Omental fat pad (tissue), 4 donors: ENCODE data around the gene ANKRD13A. TPM values are rescaled to one million over a fixed set of nuclear protein-coding genes. Genes with fewer than 3 reads are reported as not detected.
"Not testable (repeated sequence)": the region's sequence is repeated elsewhere in the genome, so short reads cannot be mapped to it uniquely, and the experiment has no call there.

Source experiments
- ATAC-seq: fragments of 150-250 bp; one replicate; pipeline ENCODE4 v1.9.1; 2016; ENCODE audit warnings: mild to moderate bottlenecking, moderate library complexity; ENCODE audit not compliant: low FRiP score
- DNase-seq: peaks from one replicate; pipeline ENCODE4 v3.0.0-alpha.2; 2019; ENCODE audit warnings: low spot score
- total RNA-seq, 4 donors: library from RNA; depleted of rRNA; stranded (reverse); fragments of >200 nt; gene quantifications; one replicate each; pipeline ENCODE4 v1.1.0, GENCODE V29; 2016
- TF ChIP-seq, protein P1 (sequence below), 3 donors: fragments of 450-650 bp; IDR thresholded peaks; one replicate each; pipeline ENCODE4 v1.5.1; 2016 to 2017; ENCODE audit warnings: antibody characterized with exemption in 3 of 3, mild to moderate bottlenecking in 3 of 3, moderate library complexity in 2 of 3

Gene ANKRD13A
- total RNA-seq, 4 donors from 2014 or later: 33.6 to 93.3 (median 43.2) TPM

DNA sequence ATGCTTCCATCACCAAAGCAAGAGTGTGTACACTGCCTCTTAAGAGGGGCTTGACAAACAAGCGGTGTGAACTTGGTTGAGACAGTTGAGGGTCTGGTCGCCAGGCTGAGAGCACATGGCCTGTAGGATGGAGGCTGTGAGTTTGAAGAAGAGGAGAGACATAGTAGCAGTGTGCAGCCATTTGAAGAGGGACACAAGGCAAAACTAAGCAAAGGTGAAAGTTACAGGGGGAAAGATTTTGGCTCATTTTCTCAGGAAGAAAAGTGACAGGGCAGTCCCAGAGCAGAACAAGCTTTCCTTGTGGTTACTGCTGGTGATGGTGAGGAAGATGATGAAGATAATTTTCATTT, 60.4 kb downstream of the ANKRD13A start:
- DNase-seq (no peak), ATAC-seq (no peak)
- TF ChIP-seq, protein P1, sequence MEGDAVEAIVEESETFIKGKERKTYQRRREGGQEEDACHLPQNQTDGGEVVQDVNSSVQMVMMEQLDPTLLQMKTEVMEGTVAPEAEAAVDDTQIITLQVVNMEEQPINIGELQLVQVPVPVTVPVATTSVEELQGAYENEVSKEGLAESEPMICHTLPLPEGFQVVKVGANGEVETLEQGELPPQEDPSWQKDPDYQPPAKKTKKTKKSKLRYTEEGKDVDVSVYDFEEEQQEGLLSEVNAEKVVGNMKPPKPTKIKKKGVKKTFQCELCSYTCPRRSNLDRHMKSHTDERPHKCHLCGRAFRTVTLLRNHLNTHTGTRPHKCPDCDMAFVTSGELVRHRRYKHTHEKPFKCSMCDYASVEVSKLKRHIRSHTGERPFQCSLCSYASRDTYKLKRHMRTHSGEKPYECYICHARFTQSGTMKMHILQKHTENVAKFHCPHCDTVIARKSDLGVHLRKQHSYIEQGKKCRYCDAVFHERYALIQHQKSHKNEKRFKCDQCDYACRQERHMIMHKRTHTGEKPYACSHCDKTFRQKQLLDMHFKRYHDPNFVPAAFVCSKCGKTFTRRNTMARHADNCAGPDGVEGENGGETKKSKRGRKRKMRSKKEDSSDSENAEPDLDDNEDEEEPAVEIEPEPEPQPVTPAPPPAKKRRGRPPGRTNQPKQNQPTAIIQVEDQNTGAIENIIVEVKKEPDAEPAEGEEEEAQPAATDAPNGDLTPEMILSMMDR (IDR thresholded peaks at IDR 0.05): no peak

DNA sequence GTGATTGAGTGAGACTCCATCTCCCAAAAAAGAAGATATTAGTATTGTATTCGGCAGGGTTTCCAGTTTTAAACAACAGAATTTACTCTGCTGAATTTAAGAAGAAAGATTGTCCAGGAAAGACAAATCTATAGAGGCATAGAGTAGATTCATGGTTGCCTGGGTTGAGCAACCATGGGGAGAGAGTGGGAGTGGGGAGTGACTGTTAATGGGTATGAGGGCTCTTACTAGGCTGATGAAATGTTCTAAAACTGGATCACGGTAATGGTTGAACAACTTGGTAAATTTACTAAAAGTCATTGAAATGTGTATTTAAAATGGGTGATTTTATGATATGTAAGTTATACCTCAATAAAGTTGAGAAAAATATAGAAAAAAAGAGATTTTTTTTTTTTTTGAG, 63.0 kb downstream of the ANKRD13A start:
- DNase-seq (no peak), ATAC-seq (no peak)
- TF ChIP-seq, protein P1 (IDR thresholded peaks at IDR 0.05): no peak

DNA sequence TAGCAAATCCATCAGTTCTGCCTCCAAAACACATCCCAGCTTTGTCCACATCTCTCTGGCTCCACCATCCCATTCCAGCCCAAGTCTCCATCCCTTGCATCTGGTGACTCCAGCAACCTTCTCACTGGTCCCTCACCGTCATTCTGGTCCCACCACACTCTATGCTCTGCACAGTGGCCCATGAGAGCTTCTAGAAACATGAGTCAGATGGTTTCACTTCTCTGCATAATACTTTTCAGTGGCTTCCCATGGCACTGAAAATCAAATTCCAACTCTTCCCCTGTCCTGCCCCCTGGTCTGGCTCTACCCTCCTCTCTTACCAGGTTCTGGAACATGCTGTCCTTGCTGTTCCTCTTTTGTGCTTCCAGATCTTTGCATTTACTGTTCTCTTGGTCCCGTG, 66.3 kb downstream of the ANKRD13A start:
- no peak for ATAC-seq
- TF ChIP-seq, protein P1 (IDR thresholded peaks at IDR 0.05): no peak
- DNase-seq: no peak

DNA sequence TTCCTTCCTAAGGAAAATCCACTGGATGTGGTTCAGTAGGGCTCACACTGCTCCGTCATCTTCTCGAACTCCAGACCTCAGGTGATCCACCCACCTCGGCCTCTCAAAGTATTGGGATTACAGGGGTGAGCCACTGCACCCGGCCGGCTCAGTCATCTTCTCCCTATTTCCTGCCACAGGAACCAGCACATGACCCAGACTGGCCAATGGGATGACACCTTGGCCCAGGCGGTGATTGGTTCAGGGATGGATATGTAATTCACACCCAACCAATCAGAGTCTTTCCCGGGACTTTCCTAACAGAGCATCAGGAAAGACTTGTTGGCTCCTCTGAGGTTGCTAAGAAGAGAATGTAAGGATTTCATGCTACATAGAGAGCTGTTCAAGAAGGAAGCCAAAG, 68.3 kb downstream of the ANKRD13A start:
- DNase-seq (no peak), ATAC-seq (no peak)
- TF ChIP-seq, protein P1 (IDR thresholded peaks at IDR 0.05): no peak

DNA sequence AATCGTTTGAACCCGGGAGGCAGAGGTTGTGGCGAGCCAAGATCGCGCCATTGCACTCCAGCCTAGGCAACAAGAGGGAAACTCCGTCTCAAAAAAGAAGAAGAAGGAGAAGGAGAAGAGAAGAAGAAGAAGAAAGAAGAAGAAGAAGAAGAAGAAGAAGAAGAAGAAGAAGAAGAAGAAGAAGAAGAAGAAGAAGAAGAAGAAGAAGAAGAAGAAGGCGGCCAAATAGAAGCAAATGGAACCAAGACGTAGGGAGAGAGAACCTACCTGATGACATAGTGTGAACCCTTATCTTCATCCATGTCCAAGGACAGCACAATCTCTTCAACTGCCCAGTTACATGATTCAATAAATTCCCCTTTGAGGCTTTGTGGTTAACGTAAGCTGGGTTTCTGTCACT, 68.9 kb downstream of the ANKRD13A start:
- not testable (repeated sequence) for DNase-seq, ATAC-seq

DNA sequence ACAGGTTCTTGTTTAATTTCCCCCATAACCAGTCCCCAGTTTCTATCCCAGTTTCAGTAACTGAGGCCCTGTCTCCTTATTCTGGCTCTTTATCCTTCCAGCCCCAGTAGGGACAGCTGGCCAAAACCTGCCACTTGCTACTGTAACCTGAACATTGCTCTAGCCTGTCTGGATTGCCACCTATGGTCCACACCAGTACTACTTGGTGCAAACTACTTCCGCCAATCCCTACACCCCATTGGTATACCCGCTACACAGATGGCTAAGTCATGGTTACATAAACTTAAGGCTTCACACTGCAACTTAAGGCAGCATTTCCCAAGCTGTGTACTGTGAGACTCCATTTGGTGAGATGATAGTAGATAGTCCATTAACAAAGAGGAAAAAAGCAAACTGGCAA, 69.4 kb downstream of the ANKRD13A start:
- TF ChIP-seq, protein P1 (IDR thresholded peaks at IDR 0.05): no peak
- ATAC-seq: no peak
- DNase-seq: no peak

DNA sequence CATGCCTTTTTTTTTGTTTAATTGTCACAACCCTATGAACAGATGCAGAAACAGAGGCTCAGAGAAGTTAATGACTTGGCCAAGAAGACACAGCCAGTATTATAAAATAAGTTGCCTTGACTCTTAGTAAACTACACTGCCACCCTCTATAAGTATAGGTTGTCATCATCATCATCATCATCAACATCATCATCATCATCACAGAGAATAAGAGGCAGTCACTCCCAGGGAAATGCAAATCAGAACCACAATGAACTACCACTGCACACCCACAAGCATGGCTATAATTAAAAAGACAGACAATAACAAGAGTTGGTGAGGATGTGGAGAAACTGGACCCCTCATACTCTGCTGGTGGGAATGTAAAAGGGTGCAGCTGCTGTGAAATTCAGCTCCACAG, 72.3 kb downstream of the ANKRD13A start:
- DNase-seq: no peak
- TF ChIP-seq, protein P1 (IDR thresholded peaks at IDR 0.05): no peak
- ATAC-seq: no peak

DNA sequence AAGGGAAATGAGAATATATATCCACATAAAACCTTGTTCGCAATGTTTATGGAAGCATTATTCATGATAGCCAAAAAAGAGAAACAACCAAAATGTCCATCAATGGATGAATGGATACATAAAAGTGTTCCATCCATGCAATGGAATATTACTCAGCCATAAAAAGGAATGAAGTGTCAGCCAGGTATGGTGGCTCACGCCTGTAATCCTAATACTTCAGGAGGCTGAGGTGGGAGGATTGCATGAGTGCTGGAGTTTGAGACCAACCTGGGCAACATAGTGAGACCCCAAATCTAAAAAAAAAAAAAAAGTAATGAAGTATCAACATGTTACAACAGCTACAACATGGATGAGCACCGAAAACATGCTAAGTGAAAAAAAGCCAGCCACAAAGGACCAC, 72.7 kb downstream of the ANKRD13A start:
- ATAC-seq: no peak
- TF ChIP-seq, protein P1 (IDR thresholded peaks at IDR 0.05): no peak
- no peak for DNase-seq

DNA sequence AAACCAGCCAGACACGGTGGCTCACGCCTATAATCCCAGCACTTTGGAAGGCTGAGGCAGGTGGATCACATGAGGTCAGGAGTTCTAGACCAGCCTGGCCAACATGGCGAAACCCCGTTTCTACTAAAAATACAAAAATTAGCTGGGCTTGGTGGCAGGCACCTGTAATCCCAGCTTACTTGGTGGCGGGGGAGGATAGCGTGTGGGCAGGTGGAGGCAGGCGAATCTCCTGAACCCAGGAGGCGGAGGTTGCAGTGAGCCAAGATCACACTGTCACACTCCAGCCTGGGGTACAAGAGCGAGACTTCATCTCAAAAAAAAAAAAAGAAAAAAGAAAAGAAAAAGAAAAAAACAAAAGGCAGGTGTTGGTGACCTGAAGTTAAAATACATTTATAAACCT, 73.4 kb downstream of the ANKRD13A start:
- not testable (repeated sequence) for DNase-seq, ATAC-seq
